Measurements from ENCODE around the gene LARGE1. TPM values are rescaled to one million over a fixed set of nuclear protein-coding genes. Genes with fewer than 3 reads are reported as not detected.
A peak's percentile ranks its signal among the peaks of the same experiment; 100 is the strongest.

LARGE1 gene
- total and polyA plus RNA-seq, 2 of the 13 experiments (the other 11 are each of a cell fraction or from before 2014, with no cell fraction given): 8.4 to 11.0 TPM

GRCh38 chr22:33819743-33820142 is 100.5 kb downstream of the LARGE1 start (continued):
- TF ChIP-seq ZNF770 (CRISPR knock-in tag; IDR thresholded peaks at IDR 0.05) (no peak), EHMT2 (IDR thresholded peaks at IDR 0.05; ENCODE audit: borderline replicate concordance, low read depth, low read length) (no peak), STAG1 (CRISPR knock-in tag; IDR thresholded peaks at IDR 0.05) (peak; percentile 54), ZNF83 (CRISPR knock-in tag; IDR thresholded peaks at IDR 0.05; ENCODE audit: borderline replicate concordance) (no peak), NFYC (CRISPR knock-in tag; IDR thresholded peaks at IDR 0.05) (0 out of 2 replicates have a peak, but pooled peaks have one; percentile 18), MYC (CRISPR knock-in tag; IDR thresholded peaks at IDR 0.05; ENCODE audit: borderline replicate concordance) (peak; percentile 31; the same call in 1 of the 2 replicates), PBX3 (CRISPR knock-in tag; IDR thresholded peaks at IDR 0.05; ENCODE audit: borderline replicate concordance) (no peak), ZNF333 (CRISPR knock-in tag; IDR thresholded peaks at IDR 0.05; ENCODE audit: borderline replicate concordance) (0 out of 2 replicates have a peak, but pooled peaks have one; percentile 55), SMAD3 (CRISPR knock-in tag; IDR thresholded peaks at IDR 0.05) (no peak), JUN (CRISPR knock-in tag; IDR thresholded peaks at IDR 0.05) (no peak)
